EH (cell line): ENCODE measurements around the gene TMEFF2.

Experiments used
- DNase-seq: peaks from one replicate; pipeline ENCODE4 v3.0.0-alpha.2; 2015; ENCODE audit warnings: low read depth

Gene TMEFF2

GRCh38 chr2:192013211-192013610, 181.5 kb downstream of the TMEFF2 start:
- DNase-seq, result no peak

DNA sequence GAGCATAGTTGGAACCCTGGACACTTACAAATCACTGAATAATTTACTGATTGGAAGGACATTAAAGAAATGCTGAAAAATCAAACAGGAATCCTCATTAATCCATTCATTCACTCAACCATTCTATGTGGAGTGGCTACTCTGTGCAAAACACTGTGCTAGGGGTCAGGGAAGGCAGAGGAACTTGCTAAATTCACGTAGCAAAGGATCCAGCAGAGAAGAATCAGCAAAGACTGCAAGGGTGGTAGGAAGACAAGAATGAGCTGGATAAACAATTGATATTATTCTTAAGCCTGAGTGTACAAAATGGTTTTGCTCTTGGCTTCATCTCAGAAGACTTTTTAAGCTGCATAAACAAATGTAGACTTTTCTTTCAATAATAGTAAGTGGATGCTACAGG, 183.5 kb downstream of the TMEFF2 start:
- peak; percentile 18 for DNase-seq

- DNase-seq, result peak; percentile 24
These were observed 184.7 kb downstream of the TMEFF2 start for GRCh38 chr2:192010073-192010472.

GRCh38 chr2:192007581-192008228, 187.0 kb downstream of the TMEFF2 start:
- DNase-seq, result peak; percentile 11

- no peak for DNase-seq
These were observed 189.5 kb downstream of the TMEFF2 start for GRCh38 chr2:192005211-192005610.

GRCh38 chr2:192004188-192004963, 190.4 kb downstream of the TMEFF2 start:
- DNase-seq, result peak; percentile 7

DNA sequence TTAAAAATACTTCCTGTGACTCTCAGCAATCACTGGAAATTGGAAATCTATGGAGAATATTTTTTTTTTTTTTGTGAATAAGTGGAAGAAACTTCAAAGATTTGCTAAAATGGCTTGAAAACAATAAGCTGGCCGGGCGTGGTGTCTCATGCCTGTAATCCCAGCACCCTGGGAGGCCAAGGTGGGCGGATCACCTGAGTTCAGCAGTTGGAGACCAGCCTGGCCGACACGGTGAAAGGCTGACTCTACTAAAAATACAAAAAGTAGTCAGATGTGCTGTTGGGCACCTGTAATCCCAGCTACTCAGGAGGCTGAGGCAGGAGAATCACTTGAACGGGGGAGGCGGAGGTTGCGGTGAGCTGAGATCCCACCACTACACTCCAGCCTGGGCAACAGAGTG, 192.3 kb downstream of the TMEFF2 start:
- DNase-seq, result no peak

DNA sequence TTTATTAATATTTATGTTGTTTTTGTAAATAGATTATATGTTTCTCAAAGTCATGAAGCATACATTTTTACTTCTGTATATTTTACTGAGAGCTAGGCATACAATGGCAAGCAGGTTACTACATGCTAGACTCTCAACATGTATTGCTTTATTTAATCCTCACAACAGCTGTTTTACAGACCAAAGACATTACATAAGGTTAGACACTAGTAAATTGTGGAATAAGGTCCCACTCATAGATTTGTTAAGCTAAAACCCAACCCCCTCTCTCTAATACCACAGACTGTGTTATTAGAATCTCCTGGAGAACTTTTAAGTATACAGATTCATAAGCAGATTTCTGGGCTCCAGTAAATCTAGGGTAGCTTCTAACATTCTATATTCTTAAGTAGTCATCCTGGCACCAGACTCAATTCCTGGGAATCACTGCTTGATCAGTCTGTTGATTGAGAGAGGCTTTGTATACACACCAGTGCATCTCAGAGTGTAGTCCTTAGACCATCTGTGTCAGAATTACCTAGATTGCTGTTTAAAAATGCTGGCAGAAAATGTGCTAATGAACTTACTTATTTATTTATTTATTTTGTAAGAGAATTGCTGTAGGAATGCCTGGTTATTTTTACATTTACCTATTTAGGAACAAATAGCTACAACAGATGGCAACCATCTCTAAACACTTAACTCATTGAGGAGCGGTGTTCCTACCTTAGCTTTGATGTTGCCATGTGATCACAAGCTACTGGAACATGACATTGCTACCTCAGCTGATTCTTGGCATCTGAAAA, 194.3 kb downstream of the TMEFF2 start:
- no peak for DNase-seq

- peak; percentile 17 for DNase-seq
These were observed 195.5 kb downstream of the TMEFF2 start for GRCh38 chr2:191999101-191999841.

DNA sequence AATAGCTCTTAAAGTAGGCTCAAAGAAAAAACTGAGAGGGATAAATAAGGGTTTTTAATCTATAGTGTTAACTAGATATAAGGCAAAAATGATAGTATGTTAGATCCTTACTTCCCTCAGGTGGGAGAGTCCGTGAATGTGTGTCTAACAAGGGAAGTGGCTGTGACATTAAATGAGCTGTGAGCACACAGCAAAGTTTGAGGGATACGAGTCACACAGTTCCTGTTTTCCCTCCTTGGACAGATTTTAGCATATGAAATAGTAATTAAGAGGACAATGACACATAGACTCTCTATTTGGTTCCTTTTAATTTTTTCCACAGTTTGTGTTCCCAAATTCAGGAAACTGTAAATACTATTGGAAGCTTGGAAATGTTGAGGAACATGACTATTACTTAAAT, 199.4 kb downstream of the TMEFF2 start:
- DNase-seq, result peak; percentile 35

DNA sequence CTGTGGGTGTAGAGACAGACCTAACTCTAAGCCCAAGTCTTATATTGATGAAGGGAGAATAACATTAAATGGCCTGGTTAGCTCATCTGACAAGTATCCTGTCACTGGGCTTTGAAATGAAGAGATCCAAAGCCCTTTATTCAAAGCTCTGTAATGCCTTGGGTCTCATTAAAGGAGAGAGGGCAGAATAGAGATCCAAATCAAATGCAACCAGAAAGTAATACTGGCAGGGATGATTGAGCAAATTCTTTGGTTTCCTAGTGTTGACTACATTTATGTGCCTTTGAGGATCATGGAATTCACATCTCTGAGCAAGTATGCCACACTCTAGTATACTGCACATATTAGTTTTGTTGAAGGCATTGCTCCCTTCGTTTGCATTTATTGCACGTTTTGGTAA, 200.0 kb downstream of the TMEFF2 start:
- peak; percentile 14 for DNase-seq

GRCh38 chr2:191991442-191991841, 203.3 kb downstream of the TMEFF2 start:
- no peak for DNase-seq

- DNase-seq, result no peak
These were observed 209.0 kb downstream of the TMEFF2 start for GRCh38 chr2:191985740-191986139.

DNA sequence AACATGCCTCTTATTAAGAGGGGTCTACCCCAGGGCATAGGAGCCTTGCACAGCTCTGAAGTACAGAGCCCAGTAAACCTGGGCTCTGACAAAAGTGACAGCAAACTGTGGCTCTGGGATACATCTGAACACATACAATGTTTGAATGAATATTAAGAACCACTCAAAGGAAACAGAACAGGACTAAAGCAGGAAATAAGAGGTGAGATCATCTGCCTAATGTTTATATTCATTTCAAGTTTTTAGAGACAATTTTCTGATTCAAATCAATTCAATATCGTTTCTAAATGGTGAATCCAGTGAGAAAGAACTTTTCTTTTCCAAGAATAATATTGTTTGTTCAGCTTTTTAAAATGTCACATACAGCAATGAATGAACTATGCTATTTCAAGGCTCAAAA, 211.1 kb downstream of the TMEFF2 start:
- DNase-seq, result no peak

- DNase-seq, result no peak
These were observed 211.5 kb downstream of the TMEFF2 start for GRCh38 chr2:191983186-191983585.

DNA sequence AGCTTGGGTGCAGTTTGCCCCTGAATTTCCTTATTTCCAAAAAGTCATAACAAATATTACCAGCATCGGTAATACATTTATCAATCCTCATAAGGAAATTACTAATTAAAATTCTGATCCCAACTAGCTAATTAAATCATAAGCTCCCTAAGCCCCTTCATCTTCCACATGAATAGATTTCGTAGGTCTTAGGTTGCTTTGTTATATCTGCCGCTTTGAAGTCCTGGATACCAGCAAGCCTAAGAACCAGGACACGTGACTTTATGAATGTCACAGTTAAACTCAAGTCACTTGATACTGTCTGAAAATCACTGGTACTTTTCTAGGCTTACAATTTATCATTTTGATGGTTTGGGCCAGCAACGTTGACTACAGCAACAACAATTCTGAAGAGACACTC, 213.0 kb downstream of the TMEFF2 start:
- DNase-seq, result no peak

DNA sequence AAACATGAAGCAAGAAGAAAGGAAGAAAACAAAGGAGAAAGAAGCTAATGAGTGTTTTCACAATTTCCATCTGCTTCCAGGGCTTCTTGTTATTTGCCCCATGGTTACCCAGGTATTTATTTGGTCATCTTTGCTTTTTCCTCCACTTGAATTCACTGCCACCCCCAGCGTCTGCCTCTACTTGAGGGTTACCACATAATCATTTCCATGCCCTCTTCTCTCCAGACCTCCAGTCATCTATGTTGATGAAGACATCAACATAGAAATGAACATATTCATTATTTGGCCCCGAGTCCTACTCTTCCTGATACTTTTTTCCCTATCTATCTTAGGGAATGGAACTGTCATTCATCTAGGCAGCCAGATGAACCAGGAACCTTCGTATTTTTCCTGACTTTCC, 214.2 kb downstream of the TMEFF2 start:
- DNase-seq, result no peak

- DNase-seq, result no peak
These were observed 215.5 kb downstream of the TMEFF2 start for GRCh38 chr2:191979221-191979730.

DNA sequence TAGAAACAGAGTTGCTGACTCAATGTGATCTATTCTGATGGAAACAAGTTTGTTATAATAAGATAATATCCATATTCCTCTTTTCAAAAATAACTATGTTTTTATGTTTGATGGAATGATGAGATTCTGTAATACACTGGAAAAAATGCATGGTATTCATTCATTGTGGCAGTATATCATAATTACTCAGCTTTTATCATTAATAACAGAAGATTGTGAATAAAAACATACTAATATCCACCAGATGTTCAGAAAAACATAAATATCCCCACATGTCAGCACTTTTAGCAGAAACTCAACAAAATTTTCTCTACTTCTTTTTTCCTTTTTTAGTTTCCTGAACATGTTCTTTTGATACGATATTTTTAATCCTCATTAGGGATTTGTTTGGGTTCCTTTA, 217.0 kb downstream of the TMEFF2 start:
- DNase-seq, result peak; percentile 29

- DNase-seq, result peak; percentile 86
These were observed 218.3 kb downstream of the TMEFF2 start for GRCh38 chr2:191976436-191976835.

DNA sequence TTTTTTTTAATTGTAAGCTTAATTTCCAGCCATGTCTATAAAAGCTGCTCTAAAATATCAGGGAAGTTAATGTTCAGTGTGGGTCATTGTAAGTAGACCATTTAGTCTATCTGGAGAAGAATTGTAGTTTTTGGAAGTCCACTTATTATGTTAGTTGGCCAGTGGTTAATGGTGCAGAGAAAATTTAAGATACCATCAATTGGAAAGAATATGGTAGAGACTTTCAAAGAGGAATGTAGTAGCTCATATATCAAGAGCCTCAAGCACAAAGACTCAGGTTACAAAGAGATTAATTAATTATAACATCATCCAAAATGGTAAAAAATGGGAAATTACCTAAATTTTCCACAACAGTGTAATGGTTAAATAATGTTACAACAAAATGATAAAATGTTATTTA, 220.1 kb downstream of the TMEFF2 start:
- DNase-seq, result no peak

- no peak for DNase-seq
These were observed 223.9 kb downstream of the TMEFF2 start for GRCh38 chr2:191970867-191971266.
